Vagina (tissue), 2 donors: ENCODE measurements around the gene PARD3.

Source experiments
- CTCF ChIP-seq, 3 experiments: fragments of 450-650 bp in 2 of 3; fragments of 200-600 bp in 1 of 3; sonication (generic) in 1 of 3; IDR thresholded peaks; one replicate each; pipeline ENCODE4 v1.5.1; 2017 to 2019; ENCODE audit warnings: antibody characterized with exemption in 3 of 3, mild to moderate bottlenecking in 2 of 3, moderate library complexity in 2 of 3
- POLR2A ChIP-seq, 2 donors: fragments of 450-650 bp; IDR thresholded peaks; one replicate each; pipeline ENCODE4 v1.6.1; 2017; ENCODE audit warnings: antibody characterized with exemption in 2 of 2, mild to moderate bottlenecking in 2 of 2, moderate library complexity in 2 of 2
- POLR2AphosphoS5 ChIP-seq, 2 donors: sonication (generic); formaldehyde crosslinking; IDR thresholded peaks; one replicate each; pipeline ENCODE4 v1.9.0; 2017; ENCODE audit warnings: antibody characterized with exemption in 2 of 2, mild to moderate bottlenecking in 2 of 2, low read depth in 1 of 2; ENCODE audit not compliant: insufficient read depth in 1 of 2

- TF ChIP-seq POLR2A (IDR thresholded peaks at IDR 0.05) (no peak), POLR2AphosphoS5 (IDR thresholded peaks at IDR 0.05; ENCODE audit: insufficient read depth in 1 of 2, low read depth in 1 of 2) (no peak), CTCF (IDR thresholded peaks at IDR 0.05) (no peak)
Observed at GRCh38 chr10:34320265-34320664, 494.8 kb downstream of the PARD3 start.
